HCT116 (cell line): Measurements from ENCODE around the gene GPR84. TPM values are rescaled to one million over a fixed set of nuclear protein-coding genes. Genes with fewer than 3 reads are reported as not detected.

Experiments used
- ATAC-seq: fragments of 200-7000 bp; cut with Tn5 transposase; 2 replicates; pipeline ENCODE4 v1.9.1; 2020; ENCODE audit warnings: mild to moderate bottlenecking, moderate library complexity
- BruUV-seq: library from RNA; stranded (reverse); fragments of 400-500 nt; replicated peaks from 2 replicates; lab custom pipeline; 2021; lab: Mats Ljungman, UMichigan
- CTCF ChIA-PET: fragments of 300-600 bp; sonication (Branson Sonifier 250); formaldehyde crosslinking; loops from one replicate; lab custom pipeline; 2021; ENCODE audit warnings: antibody characterized with exemption; lab: Charles Lee
- POLR2A ChIA-PET: fragments of 300-600, 350-600 bp; sonication (Branson Sonifier 250); formaldehyde crosslinking; loops from one replicate; lab custom pipeline; 2021; ENCODE audit warnings: antibody characterized with exemption; lab: Charles Lee
- RAD21 ChIA-PET, 2 experiments: fragments of 300-600 bp; sonication (Branson Sonifier 250); formaldehyde crosslinking; loops; one replicate each; lab custom pipeline; 2023; ENCODE audit warnings: low total read pairs in 2 of 2; ENCODE audit not compliant: uncharacterized antibody in 2 of 2, unreplicated experiment in 2 of 2, low non-redundant PET in 1 of 2; lab: Charles Lee
- DNase-seq: peaks from one replicate; pipeline ENCODE4 v3.0.0-alpha.2; 2010; ENCODE audit warnings: low read depth, low spot score
- H2AFZ ChIP-seq: fragments of 200-600 bp; shearing (Covaris generic), sonication (generic); 2 replicates; pipeline ENCODE4 v1.6.1; 2017; ENCODE audit warnings: low read depth, mixed run types, mixed read lengths, antibody characterized with exemption, low read length; ENCODE audit not compliant: poor library complexity, severe bottlenecking
- H3K27ac ChIP-seq: 2 replicates; pipeline ENCODE4 v1.5.1; 2012; ENCODE audit warnings: low read depth, low read length
- H3K27me3 ChIP-seq: fragments of 200-600 bp; sonication (generic); 2 replicates; pipeline ENCODE4 v1.6.1; 2016; ENCODE audit warnings: mixed run types, low read length, mixed read lengths; ENCODE audit not compliant: insufficient read depth
- H3K36me3 ChIP-seq, 2 experiments: fragments of 200-500 bp in 1 of 2; fragments of 200-600 bp in 1 of 2; sonication (Bioruptor generic) in 1 of 2; sonication (generic) in 1 of 2; 2 replicates each; pipeline versions ENCODE4 v1.5.1 to v1.6.1; 2014 to 2016; ENCODE audit warnings: low read length in 2 of 2, inconsistent platforms in 1 of 2, mixed read lengths in 1 of 2, mixed run types in 1 of 2; ENCODE audit not compliant: insufficient read depth in 2 of 2, control insufficient read depth in 1 of 2
- H3K4me1 ChIP-seq, 2 experiments: fragments of 200-600 bp in 1 of 2; sonication (generic) in 1 of 2; 2 replicates each; pipeline versions ENCODE4 v1.5.1 to v1.6.1; 2012 to 2017; ENCODE audit warnings: low read length in 2 of 2, inconsistent platforms in 1 of 2, mild to moderate bottlenecking in 1 of 2, mixed read lengths in 1 of 2, mixed run types in 1 of 2, moderate library complexity in 1 of 2; ENCODE audit not compliant: insufficient read depth in 2 of 2, control insufficient read depth in 1 of 2
- H3K4me2 ChIP-seq: fragments of 200-600 bp; sonication (generic); 2 replicates; pipeline ENCODE4 v1.6.1; 2017; ENCODE audit warnings: mixed run types, low read length, mixed read lengths
- H3K4me3 ChIP-seq, 2 experiments: fragments of 200-600 bp in 1 of 2; sonication (generic) in 1 of 2; replicated peaks in 1 of 2; 2 replicates each; pipeline ENCODE4 v1.5.1; 2011 to 2016; ENCODE audit warnings: low read length in 2 of 2, control low read depth in 1 of 2, low read depth in 1 of 2, mild to moderate bottlenecking in 1 of 2, mixed read lengths in 1 of 2, mixed run types in 1 of 2
- H3K79me2 ChIP-seq: fragments of 200-600 bp; sonication (generic); 2 replicates; pipeline ENCODE4 v1.6.1; 2017; ENCODE audit warnings: mild to moderate bottlenecking, mixed run types, low read length, moderate library complexity, mixed read lengths; ENCODE audit not compliant: insufficient read depth
- H3K9ac ChIP-seq: fragments of 200-600 bp; sonication (generic); 2 replicates; pipeline ENCODE4 v1.6.1; 2016; ENCODE audit warnings: low read length, mixed read lengths
- H3K9me2 ChIP-seq: fragments of 200-600 bp; sonication (generic), shearing (Covaris generic); 2 replicates; pipeline ENCODE4 v1.6.1; 2017; ENCODE audit warnings: mixed run types, mild to moderate bottlenecking, moderate library complexity; ENCODE audit not compliant: insufficient read depth
- H3K9me3 ChIP-seq, 2 experiments: fragments of 200-500 bp in 1 of 2; fragments of 200-600 bp in 1 of 2; sonication (Bioruptor generic) in 1 of 2; sonication (generic) in 1 of 2; 2 replicates each; pipeline ENCODE4 v1.6.1; 2014 to 2017; ENCODE audit warnings: low read length in 2 of 2, mixed read lengths in 2 of 2, inconsistent platforms in 1 of 2, low read depth in 1 of 2, mild to moderate bottlenecking in 1 of 2, mixed run types in 1 of 2, moderate library complexity in 1 of 2; ENCODE audit not compliant: control insufficient read depth in 1 of 2, insufficient read depth in 1 of 2
- H4K20me1 ChIP-seq: fragments of 200-600 bp; sonication (generic), shearing (Covaris generic); 2 replicates; pipeline ENCODE4 v1.6.1; 2017; ENCODE audit warnings: mixed run types, mild to moderate bottlenecking, moderate library complexity; ENCODE audit not compliant: insufficient read depth
- CEBPB ChIP-seq: IDR thresholded peaks from 2 replicates; pipeline ENCODE4 v1.6.1; 2012; ENCODE audit warnings: low read depth
- EGR1 ChIP-seq: IDR thresholded peaks from 2 replicates; pipeline ENCODE4 v1.6.1; 2012; ENCODE audit warnings: low read depth
- ELF1 ChIP-seq: IDR thresholded peaks from 2 replicates; pipeline ENCODE4 v1.6.1; 2012; ENCODE audit warnings: low read depth, borderline replicate concordance
- EZH2 ChIP-seq: fragments of 200-600 bp; sonication (generic); IDR thresholded peaks from 2 replicates; pipeline ENCODE4 v1.6.1; 2017; ENCODE audit warnings: antibody characterized with exemption, mixed run types
- FOSL1 ChIP-seq: IDR thresholded peaks from 2 replicates; pipeline ENCODE4 v1.6.1; 2012; ENCODE audit warnings: low read depth
- RAD21 ChIP-seq: IDR thresholded peaks from 2 replicates; pipeline ENCODE4 v1.6.1; 2012; ENCODE audit warnings: low read depth, mild to moderate bottlenecking
- SIN3A ChIP-seq: IDR thresholded peaks from 2 replicates; pipeline ENCODE4 v1.6.1; 2012; ENCODE audit warnings: low read depth
- SP1 ChIP-seq: IDR thresholded peaks from 2 replicates; pipeline ENCODE4 v1.6.1; 2012; ENCODE audit warnings: low read depth
- SRF ChIP-seq: IDR thresholded peaks from 2 replicates; pipeline ENCODE4 v1.6.1; 2012; ENCODE audit warnings: low read depth
- TCF7L2 ChIP-seq: IDR thresholded peaks from 2 replicates; pipeline ENCODE4 v1.7.0; 2011; ENCODE audit warnings: borderline replicate concordance, inconsistent platforms; ENCODE audit not compliant: insufficient read depth, insufficient read length; ENCODE audit errors: extremely low read depth
- intact Hi-C: fragments of 100-400 bp; cut with micrococcal nuclease; formaldehyde crosslinking; loops from 2 replicates; pipeline ENCODE4 v1.10.0; 2022
- total RNA-seq: library from RNA; stranded (reverse); gene quantifications from one replicate; pipeline ENCODE4 v1.2.1, GENCODE V29; 2021; ENCODE audit not compliant: unreplicated experiment
- TF ChIP-seq, protein P1 (sequence below): IDR thresholded peaks from 2 replicates; pipeline ENCODE4 v1.6.1; 2012; ENCODE audit warnings: low read depth
- TF ChIP-seq, protein P2 (sequence below): IDR thresholded peaks from 2 replicates; pipeline ENCODE4 v1.6.1; 2012
- TF ChIP-seq, protein P3 (sequence below): IDR thresholded peaks from 2 replicates; pipeline ENCODE4 v1.6.1; 2011; ENCODE audit warnings: mild to moderate bottlenecking, low read length, moderate library complexity; ENCODE audit not compliant: insufficient replicate concordance; ENCODE audit errors: extremely low read depth

The GPR84 gene
- total RNA-seq, 1 experiment from 2014 or later: not detected

DNA sequence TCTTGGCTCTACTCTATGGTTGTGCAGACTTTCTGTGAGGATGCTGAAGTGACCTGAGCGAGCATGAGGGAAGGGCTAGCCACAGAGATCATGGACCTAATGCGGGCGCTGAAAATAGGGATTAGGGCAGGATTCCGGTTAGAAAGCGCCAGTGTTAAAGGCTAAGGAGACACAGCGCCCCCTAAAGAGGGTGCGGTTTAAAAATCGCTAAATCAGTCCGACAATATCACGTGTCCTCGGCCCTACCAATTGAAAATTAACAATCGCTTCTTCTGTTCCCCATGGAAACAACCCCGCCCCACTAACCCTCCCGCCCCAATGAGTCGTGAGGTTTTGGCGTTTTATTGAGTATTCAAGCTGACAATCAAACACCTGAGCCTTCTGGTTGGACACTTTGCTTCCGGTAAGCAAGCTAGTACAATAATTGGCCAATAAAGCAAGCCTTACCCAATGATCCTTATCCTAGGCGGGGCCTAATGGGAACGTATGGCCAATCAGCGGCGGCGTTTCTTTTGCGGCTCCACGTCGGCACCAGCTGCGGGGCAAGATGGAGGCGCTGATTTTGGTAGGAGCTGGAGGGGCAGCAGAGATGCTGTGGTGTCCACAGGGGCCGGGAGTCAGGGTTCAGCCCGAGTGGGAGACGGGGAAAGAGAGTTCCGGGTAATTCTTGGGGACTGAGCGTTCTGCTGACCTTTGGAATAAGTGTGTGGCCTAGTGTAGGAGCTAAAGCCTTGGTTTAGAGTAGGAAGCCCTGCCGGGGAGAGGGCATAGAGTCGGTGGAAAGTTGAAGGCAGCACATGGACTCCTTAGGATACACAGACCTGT lies 39.5 kb downstream of the GPR84 start, which contains the start of gene COPZ1 (continued):
- TF ChIP-seq, protein P1, sequence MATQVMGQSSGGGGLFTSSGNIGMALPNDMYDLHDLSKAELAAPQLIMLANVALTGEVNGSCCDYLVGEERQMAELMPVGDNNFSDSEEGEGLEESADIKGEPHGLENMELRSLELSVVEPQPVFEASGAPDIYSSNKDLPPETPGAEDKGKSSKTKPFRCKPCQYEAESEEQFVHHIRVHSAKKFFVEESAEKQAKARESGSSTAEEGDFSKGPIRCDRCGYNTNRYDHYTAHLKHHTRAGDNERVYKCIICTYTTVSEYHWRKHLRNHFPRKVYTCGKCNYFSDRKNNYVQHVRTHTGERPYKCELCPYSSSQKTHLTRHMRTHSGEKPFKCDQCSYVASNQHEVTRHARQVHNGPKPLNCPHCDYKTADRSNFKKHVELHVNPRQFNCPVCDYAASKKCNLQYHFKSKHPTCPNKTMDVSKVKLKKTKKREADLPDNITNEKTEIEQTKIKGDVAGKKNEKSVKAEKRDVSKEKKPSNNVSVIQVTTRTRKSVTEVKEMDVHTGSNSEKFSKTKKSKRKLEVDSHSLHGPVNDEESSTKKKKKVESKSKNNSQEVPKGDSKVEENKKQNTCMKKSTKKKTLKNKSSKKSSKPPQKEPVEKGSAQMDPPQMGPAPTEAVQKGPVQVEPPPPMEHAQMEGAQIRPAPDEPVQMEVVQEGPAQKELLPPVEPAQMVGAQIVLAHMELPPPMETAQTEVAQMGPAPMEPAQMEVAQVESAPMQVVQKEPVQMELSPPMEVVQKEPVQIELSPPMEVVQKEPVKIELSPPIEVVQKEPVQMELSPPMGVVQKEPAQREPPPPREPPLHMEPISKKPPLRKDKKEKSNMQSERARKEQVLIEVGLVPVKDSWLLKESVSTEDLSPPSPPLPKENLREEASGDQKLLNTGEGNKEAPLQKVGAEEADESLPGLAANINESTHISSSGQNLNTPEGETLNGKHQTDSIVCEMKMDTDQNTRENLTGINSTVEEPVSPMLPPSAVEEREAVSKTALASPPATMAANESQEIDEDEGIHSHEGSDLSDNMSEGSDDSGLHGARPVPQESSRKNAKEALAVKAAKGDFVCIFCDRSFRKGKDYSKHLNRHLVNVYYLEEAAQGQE: no peak
- TF ChIP-seq, protein P2, sequence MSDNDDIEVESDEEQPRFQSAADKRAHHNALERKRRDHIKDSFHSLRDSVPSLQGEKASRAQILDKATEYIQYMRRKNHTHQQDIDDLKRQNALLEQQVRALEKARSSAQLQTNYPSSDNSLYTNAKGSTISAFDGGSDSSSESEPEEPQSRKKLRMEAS: peak; percentile 5; the same call in 1 of the 2 replicates

- Histone ChIP-seq H3K9me3 (no peaks in the 10 kb centered on the region), H3K79me2 (peaks cover 12% of the 10 kb centered on the region), H3K4me3 (no peak overlapping the region), H3K27me3 (no peaks in the 10 kb centered on the region), H3K4me1 (peaks cover 4 to 8% of the 10 kb centered on the region in 2 experiments; a peak in 3 of 4 replicates), H3K9ac (no peak overlapping the region), H2AFZ (no peak overlapping the region), H3K27ac (no peak overlapping the region), H3K9me2 (no peaks in the 10 kb centered on the region), H4K20me1 (no peaks in the 10 kb centered on the region), H3K36me3 (no peaks in the 10 kb centered on the region; a peak in 1 of 4 replicates), H3K4me2 (no peak overlapping the region)
- no peak for ATAC-seq
- no peak for DNase-seq
- POLR2A ChIA-PET: interaction anchor here (1.7 kb wide), 1 partner anchor 41 kb away, joined by 4 read pairs; the partner anchor contains the start of genes CBX5 and HNRNPA1
- RAD21 ChIA-PET: no interaction called here
- CTCF ChIA-PET: interaction anchor here (0.6 to 1.2 kb wide), 3 partner anchors 11 to 39 kb away, joined by 3 read pairs; no protein-coding TSS in a partner anchor
- BruUV-seq: no TSS peak
- intact Hi-C loops: no loop called here
- no peak for TF ChIP-seq RAD21
- no peak for TF ChIP-seq ELF1
- no peak for TF ChIP-seq CEBPB
- TF ChIP-seq, protein P1: no peak
- no peak for TF ChIP-seq SP1
- no peak for TF ChIP-seq TCF7L2
- TF ChIP-seq FOSL1: no peak
- TF ChIP-seq, protein P3, sequence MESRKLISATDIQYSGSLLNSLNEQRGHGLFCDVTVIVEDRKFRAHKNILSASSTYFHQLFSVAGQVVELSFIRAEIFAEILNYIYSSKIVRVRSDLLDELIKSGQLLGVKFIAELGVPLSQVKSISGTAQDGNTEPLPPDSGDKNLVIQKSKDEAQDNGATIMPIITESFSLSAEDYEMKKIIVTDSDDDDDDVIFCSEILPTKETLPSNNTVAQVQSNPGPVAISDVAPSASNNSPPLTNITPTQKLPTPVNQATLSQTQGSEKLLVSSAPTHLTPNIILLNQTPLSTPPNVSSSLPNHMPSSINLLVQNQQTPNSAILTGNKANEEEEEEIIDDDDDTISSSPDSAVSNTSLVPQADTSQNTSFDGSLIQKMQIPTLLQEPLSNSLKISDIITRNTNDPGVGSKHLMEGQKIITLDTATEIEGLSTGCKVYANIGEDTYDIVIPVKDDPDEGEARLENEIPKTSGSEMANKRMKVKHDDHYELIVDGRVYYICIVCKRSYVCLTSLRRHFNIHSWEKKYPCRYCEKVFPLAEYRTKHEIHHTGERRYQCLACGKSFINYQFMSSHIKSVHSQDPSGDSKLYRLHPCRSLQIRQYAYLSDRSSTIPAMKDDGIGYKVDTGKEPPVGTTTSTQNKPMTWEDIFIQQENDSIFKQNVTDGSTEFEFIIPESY: no peak
- no peak for TF ChIP-seq SRF
- TF ChIP-seq SIN3A: no peak
- TF ChIP-seq, protein P2: no peak
- TF ChIP-seq EGR1: no peak
- TF ChIP-seq EZH2: no peak
Observed at GRCh38 chr12:54321363-54321762, 42.9 kb downstream of the GPR84 start.
